OCI-LY3 (cell line): ENCODE measurements around the gene ENTR1.

Source experiments
- EZH2phosphoT487 ChIP-seq: fragments of 200-600 bp; shearing (Covaris generic); IDR thresholded peaks from 2 replicates; pipeline ENCODE4 v1.6.1; 2018; ENCODE audit warnings: antibody characterized with exemption, mixed run types, low read depth
- TF ChIP-seq, protein P1 (sequence below): fragments of 200-600, 300-600 bp; sonication (generic); IDR thresholded peaks from 2 replicates; pipeline ENCODE4 v1.5.1; 2014; ENCODE audit warnings: antibody characterized with exemption, low read length, low read depth

DNA sequence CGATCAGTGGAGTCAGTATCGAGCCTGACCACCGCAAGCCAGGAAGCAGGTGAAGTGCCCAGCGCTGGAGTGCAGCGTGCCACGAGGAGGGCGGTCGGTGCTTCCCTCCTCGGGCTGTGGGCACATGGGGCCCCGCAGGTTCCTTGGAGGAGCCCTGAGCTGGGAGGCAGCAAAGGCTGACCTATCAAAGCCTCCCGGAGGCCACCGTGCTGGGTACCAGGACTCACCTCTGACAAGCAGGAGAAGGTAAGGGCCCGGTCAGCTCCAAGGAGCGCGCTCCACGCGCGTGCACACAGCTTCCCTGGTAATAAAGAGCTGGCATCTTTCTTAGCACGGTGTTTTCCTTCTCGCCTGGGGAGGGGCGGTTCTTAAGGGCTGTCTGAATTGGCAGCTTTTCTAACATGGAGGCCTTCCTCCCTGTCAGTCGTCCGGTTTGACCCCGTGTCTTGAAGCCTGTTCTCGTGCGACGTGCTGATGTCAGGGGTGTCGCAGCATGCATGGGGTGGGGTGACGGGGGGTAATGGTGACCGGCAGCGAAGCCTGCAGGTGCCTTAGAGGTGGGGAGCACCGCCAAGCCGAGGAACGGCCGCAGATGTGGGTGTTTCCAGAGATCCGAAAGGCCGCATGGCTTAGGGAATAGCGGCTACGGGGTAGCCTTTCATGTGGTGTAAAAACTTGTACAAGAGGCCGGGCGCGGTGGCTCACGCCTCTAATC lies 13.2 kb upstream of the ENTR1 start:
- TF ChIP-seq, protein P1, sequence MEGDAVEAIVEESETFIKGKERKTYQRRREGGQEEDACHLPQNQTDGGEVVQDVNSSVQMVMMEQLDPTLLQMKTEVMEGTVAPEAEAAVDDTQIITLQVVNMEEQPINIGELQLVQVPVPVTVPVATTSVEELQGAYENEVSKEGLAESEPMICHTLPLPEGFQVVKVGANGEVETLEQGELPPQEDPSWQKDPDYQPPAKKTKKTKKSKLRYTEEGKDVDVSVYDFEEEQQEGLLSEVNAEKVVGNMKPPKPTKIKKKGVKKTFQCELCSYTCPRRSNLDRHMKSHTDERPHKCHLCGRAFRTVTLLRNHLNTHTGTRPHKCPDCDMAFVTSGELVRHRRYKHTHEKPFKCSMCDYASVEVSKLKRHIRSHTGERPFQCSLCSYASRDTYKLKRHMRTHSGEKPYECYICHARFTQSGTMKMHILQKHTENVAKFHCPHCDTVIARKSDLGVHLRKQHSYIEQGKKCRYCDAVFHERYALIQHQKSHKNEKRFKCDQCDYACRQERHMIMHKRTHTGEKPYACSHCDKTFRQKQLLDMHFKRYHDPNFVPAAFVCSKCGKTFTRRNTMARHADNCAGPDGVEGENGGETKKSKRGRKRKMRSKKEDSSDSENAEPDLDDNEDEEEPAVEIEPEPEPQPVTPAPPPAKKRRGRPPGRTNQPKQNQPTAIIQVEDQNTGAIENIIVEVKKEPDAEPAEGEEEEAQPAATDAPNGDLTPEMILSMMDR, result no peak
- TF ChIP-seq EZH2phosphoT487, result no peak
